GM12878 (cell line): ENCODE data around the gene TTC5. TPM values are rescaled to one million over a fixed set of nuclear protein-coding genes. Genes with fewer than 3 reads are reported as not detected.

Source experiments
- ATAC-seq: fragments of 200-7000 bp; cut with Tn5 transposase; 3 replicates; pipeline ENCODE4 v1.9.1; 2020; ENCODE audit warnings: mild to moderate bottlenecking, moderate library complexity
- Bru-seq: library from RNA; stranded (reverse); fragments of 400-500 nt; gene quantifications from one replicate; lab custom pipeline; 2021; lab: Mats Ljungman, UMichigan
- BruChase-seq, 2 experiments: library from RNA; stranded (reverse); fragments of 400-500 nt; gene quantifications; one replicate each; lab custom pipeline; 2021; lab: Mats Ljungman, UMichigan
- BruUV-seq: library from RNA; stranded (reverse); fragments of 400-500 nt; replicated peaks from 2 replicates; lab custom pipeline; 2021; lab: Mats Ljungman, UMichigan
- CTCF ChIA-PET: fragments of 300-600 bp; sonication (Branson Sonifier 250); formaldehyde crosslinking; extraction: SDS; loops from one replicate; lab custom pipeline; 2021; ENCODE audit warnings: inconsistent platforms; lab: Yijun Ruan, JAX
- POLR2A ChIA-PET: fragments of 350-600 bp; formaldehyde crosslinking; extraction: SDS; loops from one replicate; lab custom pipeline; 2021; ENCODE audit warnings: inconsistent platforms; lab: Charles Lee
- RAD21 ChIA-PET: fragments of 300-600 bp; sonication (Branson Sonifier 250); formaldehyde crosslinking; loops from one replicate; lab custom pipeline; 2023; ENCODE audit warnings: antibody characterized with exemption; ENCODE audit not compliant: unreplicated experiment; lab: Charles Lee
- SMC1A ChIA-PET: fragments of 300-600 bp; sonication (Branson Sonifier 250); formaldehyde crosslinking; loops from one replicate; lab custom pipeline; 2023; ENCODE audit not compliant: unreplicated experiment, uncharacterized antibody; lab: Charles Lee
- DNase-seq: peaks from one replicate; pipeline ENCODE4 v3.0.0-alpha.2; 2011; ENCODE audit warnings: low read depth, low spot score
- FAIRE-seq: peaks from 3 replicates; lab custom pipeline; 2011; peaks lifted over from hg19 to GRCh38; lab: Jason Lieb, UNC
- H2AFZ ChIP-seq: 2 replicates; pipeline ENCODE4 v1.6.0; 2011; ENCODE audit warnings: low read depth, low read length, control low read depth; ENCODE audit not compliant: control insufficient read depth
- H3K27ac ChIP-seq: 2 replicates; pipeline ENCODE4 v1.5.1; 2011; ENCODE audit warnings: control low read depth; ENCODE audit not compliant: control insufficient read depth, insufficient read depth
- H3K27me3 ChIP-seq, 2 experiments: replicated peaks in 1 of 2; 2 replicates each; pipeline versions ENCODE4 v1.6.0 to v1.6.1; 2011; ENCODE audit warnings: low read length in 1 of 2; ENCODE audit not compliant: control insufficient read depth in 2 of 2, insufficient read depth in 2 of 2
- H3K36me3 ChIP-seq, 2 experiments: 2 replicates each; pipeline ENCODE4 v1.5.1; 2011; ENCODE audit warnings: low read length in 1 of 2; ENCODE audit not compliant: control insufficient read depth in 2 of 2, insufficient read depth in 2 of 2
- H3K4me1 ChIP-seq: 2 replicates; pipeline ENCODE4 v1.6.1; 2011; ENCODE audit warnings: mild to moderate bottlenecking, low read length, moderate library complexity, mixed read lengths; ENCODE audit not compliant: control insufficient read depth, insufficient read depth
- H3K4me2 ChIP-seq: 2 replicates; pipeline ENCODE4 v1.6.0; 2011; ENCODE audit warnings: control low read depth; ENCODE audit not compliant: control insufficient read depth, insufficient read depth
- H3K4me3 ChIP-seq: fragments of 200-600 bp; sonication (generic); 2 replicates; pipeline ENCODE4 v1.5.1; 2016
- H3K79me2 ChIP-seq: 2 replicates; pipeline ENCODE4 v1.6.0; 2011; ENCODE audit warnings: low read length; ENCODE audit not compliant: control insufficient read depth, insufficient read depth
- H3K9ac ChIP-seq: 2 replicates; pipeline ENCODE4 v1.8.0; 2011; ENCODE audit warnings: low read length, control low read depth, mixed read lengths; ENCODE audit not compliant: control insufficient read depth, insufficient read depth
- H3K9me3 ChIP-seq: replicated peaks from 3 replicates; pipeline ENCODE4 v1.5.1; 2011; ENCODE audit warnings: mild to moderate bottlenecking, low read length; ENCODE audit not compliant: control insufficient read depth, insufficient read depth
- H4K20me1 ChIP-seq: 2 replicates; pipeline ENCODE4 v1.6.0; 2011; ENCODE audit not compliant: control insufficient read depth, insufficient read depth
- ASH2L ChIP-seq: fragments of 300-600, 200-600 bp; sonication (generic); IDR thresholded peaks from 2 replicates; pipeline ENCODE4 v1.6.1; 2017; ENCODE audit warnings: low read depth, mild to moderate bottlenecking, borderline replicate concordance
- BCL3 ChIP-seq: IDR thresholded peaks from 2 replicates; pipeline ENCODE4 v1.6.1; 2011; ENCODE audit warnings: borderline replicate concordance, low read depth, mild to moderate bottlenecking, moderate library complexity, low read length; ENCODE audit not compliant: insufficient read depth, poor library complexity, severe bottlenecking
- BMI1 ChIP-seq: fragments of 450-650 bp; IDR thresholded peaks from 2 replicates; pipeline ENCODE4 v1.6.1; 2016; ENCODE audit warnings: mild to moderate bottlenecking, moderate library complexity, borderline replicate concordance
- EP300 ChIP-seq, 2 experiments: fragments of 150-350 bp in 1 of 2; IDR thresholded peaks; 2 replicates each; pipeline ENCODE4 v1.6.1; 2011 to 2012; ENCODE audit warnings: low read depth in 2 of 2, low read length in 2 of 2, borderline replicate concordance in 1 of 2, improper control_type of control experiment in 1 of 2, inconsistent platforms in 1 of 2; ENCODE audit not compliant: control insufficient read depth in 1 of 2
- FOXM1 ChIP-seq: IDR thresholded peaks from 2 replicates; pipeline ENCODE4 v1.6.1; 2012; ENCODE audit warnings: low read depth, mild to moderate bottlenecking, inconsistent platforms, low read length, moderate library complexity
- GABPA ChIP-seq: IDR thresholded peaks from 2 replicates; pipeline ENCODE4 v1.6.1; 2014; ENCODE audit warnings: antibody characterized with exemption, low read depth, mild to moderate bottlenecking, inconsistent platforms
- JUND ChIP-seq: IDR thresholded peaks from 2 replicates; pipeline ENCODE4 v1.6.1; 2012; ENCODE audit warnings: low read depth, mild to moderate bottlenecking, low read length, improper control_type of control experiment, moderate library complexity
- LARP7 ChIP-seq: fragments of 450-650 bp; IDR thresholded peaks from 2 replicates; pipeline ENCODE4 v1.6.1; 2017; ENCODE audit warnings: mild to moderate bottlenecking
- MXI1 ChIP-seq: fragments of 150-350 bp; IDR thresholded peaks from 2 replicates; pipeline ENCODE4 v1.6.1; 2011; ENCODE audit warnings: low read depth, mild to moderate bottlenecking, inconsistent platforms, low read length, improper control_type of control experiment
- PAX5 ChIP-seq: IDR thresholded peaks from 2 replicates; pipeline ENCODE4 v1.6.1; 2011; ENCODE audit warnings: low read depth, low read length, borderline replicate concordance
- PKNOX1 ChIP-seq: fragments of 450-650 bp; IDR thresholded peaks from 2 replicates; pipeline ENCODE4 v1.6.1; 2016; ENCODE audit warnings: mild to moderate bottlenecking
- TAF1 ChIP-seq: IDR thresholded peaks from 2 replicates; pipeline ENCODE4 v1.6.1; 2011; ENCODE audit warnings: mild to moderate bottlenecking, low read depth, low read length, borderline replicate concordance
- YY1 ChIP-seq: IDR thresholded peaks from 2 replicates; pipeline ENCODE4 v1.6.1; 2011; ENCODE audit warnings: low read depth, mild to moderate bottlenecking, low read length
- WGBS: methylation state at CpG from one replicate; pipeline ENCODE4 v1.1.6; 2016; ENCODE audit warnings: low lambda C conversion rate; ENCODE audit not compliant: insufficient replicate concordance, insufficient coverage; ENCODE audit errors: missing lambda C conversion rate; 5-methylcytosine and 5-hydroxymethylcytosine counted together
- in situ Hi-C: fragments of 300-500 bp; cut with MboI; formaldehyde crosslinking; loops from 9 replicates; pipeline ENCODE4 v1.14.3; 2018; ENCODE audit warnings: mixed read lengths
- intact Hi-C: fragments of 100-400 bp; cut with micrococcal nuclease; formaldehyde crosslinking; loops from one replicate; pipeline ENCODE4 v1.14.2; 2022; ENCODE audit not compliant: unreplicated experiment
- long read RNA-seq, 2 experiments: library from polyadenylated mRNA; unstranded; transcript quantifications; one replicate each; pipeline ENCODE4 v2.0.0, GENCODE V29; 2019 to 2020
- polyA minus RNA-seq, 3 experiments: library from RNA; depleted of rRNA, polyadenylated mRNA; stranded (reverse); fragments of >200 nt; gene quantifications; 2 replicates each; pipeline ENCODE4 v1.2.3, GENCODE V29; 2011
- polyA plus RNA-seq, 11 experiments: library from polyadenylated mRNA; depleted of rRNA in 4 of 11; unstranded in 6 of 11; stranded (reverse) in 5 of 11; fragments of >200 nt; fragmentation: Nextera tagmentation in 4 of 11; fragmentation: Illumina TruSeq in 1 of 11; extraction: Ambion mirVana in 4 of 11; extraction: Trizol in 1 of 11; gene quantifications; 1 replicate in 1 of 11; 2 replicates in 10 of 11; pipeline versions ENCODE4 v1.2.1 to v1.2.3, GENCODE V29; 2011 to 2016; ENCODE audit warnings: inconsistent platforms in 2 of 11, missing spikeins in 2 of 11, low read depth in 1 of 11
- total RNA-seq, 4 experiments: library from RNA; depleted of rRNA in 3 of 4; stranded (reverse); fragments of >200 nt in 3 of 4; fragmentation: Illumina TruSeq in 1 of 4; extraction: Trizol in 1 of 4; gene quantifications; 2 replicates each; pipeline versions ENCODE4 v1.2.1 to v1.2.3, GENCODE V29; 2013 to 2021

Gene TTC5
- total RNA-seq (2013; cell fraction: nucleolus; rRNA removed) = 41.2 and 48.1 TPM in 2 replicates
- total RNA-seq (2014; rRNA removed) (11.4 and 11.8 TPM in 2 replicates), total RNA-seq (2014; rRNA removed; fragmentation: Illumina TruSeq; extraction: Trizol) (15.3 and 15.7 TPM in 2 replicates), total RNA-seq (2021) (15.9 and 16.6 TPM in 2 replicates), polyA plus RNA-seq (2011; rRNA removed) (21.6 and 22.5 TPM in 2 replicates), polyA plus RNA-seq (2014; fragmentation: Illumina TruSeq; extraction: Trizol) (7.3 and 9.7 TPM in 2 replicates), polyA plus RNA-seq (2014; fragmentation: Nextera tagmentation; extraction: Ambion mirVana) (1 to 10 TPM; 6.9 to 7.6 TPM), polyA plus RNA-seq (2014; rRNA removed) (7.6 and 8.0 TPM in 2 replicates), polyA plus RNA-seq (2016; fragmentation: Nextera tagmentation; extraction: Ambion mirVana) (10 to 100 TPM; 20.9 to 21.3 TPM), polyA minus RNA-seq (2011; rRNA and poly(A)+ RNA removed) (23.3 and 24.0 TPM in 2 replicates), Bru-seq, nascent RNA (percentile 72 among the genes with signal in this experiment), BruChase-seq, experiment 1, labeled RNA remaining after a 6-hour chase (percentile 67 among the genes with signal in this experiment), BruChase-seq, experiment 2, labeled RNA remaining after a 2-hour chase (percentile 72 among the genes with signal in this experiment)
- 3.9 TPM for polyA plus RNA-seq (2011; ENCODE audit: low read depth)
- 10.0 and 12.3 TPM in 2 replicates for polyA plus RNA-seq (2011; cell fraction: cytosol; rRNA removed)
- polyA plus RNA-seq (2011; cell fraction: nucleus; rRNA removed) = 14.1 and 15.1 TPM in 2 replicates
- 5.0 and 10.2 TPM in 2 replicates for polyA plus RNA-seq (2012)
- polyA minus RNA-seq (2011; cell fraction: cytosol; rRNA and poly(A)+ RNA removed) = 6.1 and 8.8 TPM in 2 replicates
- polyA minus RNA-seq (2011; cell fraction: nucleus; rRNA and poly(A)+ RNA removed) = 17.2 and 23.4 TPM in 2 replicates
- long read RNA-seq, experiment 1, full-length matches to known transcripts = 26 of 30 reads
- long read RNA-seq, experiment 1, partial matches to known transcripts = 1 of 30 reads
- long read RNA-seq, experiment 1, other reads (novel, unspliced or antisense) = 3 of 30 reads
- long read RNA-seq, experiment 2, full-length matches to known transcripts = 116 of 128 reads
- long read RNA-seq, experiment 2, partial matches to known transcripts = 5 of 128 reads
- long read RNA-seq, experiment 2, other reads (novel, unspliced or antisense) = 7 of 128 reads

- ChIA-PET RAD21 (interaction anchor here (1.3 kb wide), 1 partner anchor 23 kb away, joined by 3 read pairs; no protein-coding TSS in a partner anchor), CTCF (interaction anchor here (0.6 to 2.2 kb wide), 7 partner anchors 10 to 771 kb away, joined by 3 to 12 read pairs (median 4); no protein-coding TSS in a partner anchor), POLR2A (interaction anchor here (0.5 to 0.6 kb wide), 2 partner anchors 37 to 103 kb away, joined by 3 to 4 read pairs; no protein-coding TSS in a partner anchor), SMC1A (interaction anchor here (0.6 to 1.5 kb wide), 3 partner anchors 19 to 22 kb away, joined by 3 read pairs; no protein-coding TSS in a partner anchor)
- H3K36me3 ChIP-seq = peaks cover 0 to 2% of the 10 kb centered on the region in 2 experiments; a peak in 1 of 4 replicates
- FAIRE-seq (peak; percentile 89), DNase-seq (peak; percentile 70), ATAC-seq (peak; percentile 95)
- H2AFZ ChIP-seq = peak within 1 kb of the TSS; percentile 52
- H3K9ac ChIP-seq = peak within 1 kb of the TSS; percentile 64
- no peak within 1 kb of the TSS for H3K27ac ChIP-seq
- H3K4me2 ChIP-seq = peak within 1 kb of the TSS; percentile 91
- peaks cover 5% of the 10 kb centered on the region for H3K79me2 ChIP-seq
- WGBS = 2% methylated on average over 27 of the region's 27 CpGs
- H3K9me3 ChIP-seq = no peaks in the 10 kb centered on the region
- H3K27me3 ChIP-seq = no peaks in the 10 kb centered on the region
- peak within 1 kb of the TSS; percentile 74 for H3K4me3 ChIP-seq
- intact Hi-C loops (no loop called here), in situ Hi-C loops (no loop called here)
- 0 out of 2 replicates have a peak, but pooled peaks cover 3% of the 10 kb centered on the region for H3K4me1 ChIP-seq
- BruUV-seq = TSS peak; percentile 84
- no peaks in the 10 kb centered on the region for H4K20me1 ChIP-seq
- no peak for TF ChIP-seq GABPA
- TF ChIP-seq BCL3 = no peak
- TF ChIP-seq YY1 = peak; percentile 94
- TF ChIP-seq FOXM1 = peak; percentile 60
- no peak for TF ChIP-seq LARP7
- TF ChIP-seq BMI1 = peak; percentile 80
- peak; percentile 98 for TF ChIP-seq ASH2L
- TF ChIP-seq EP300 (IDR thresholded peaks at IDR 0.05; ENCODE audit: borderline replicate concordance in 1 of 2, control insufficient read depth in 1 of 2, low read depth in 2 of 2, low read length in 2 of 2) = peak in 1 of 2 experiments; percentile 43; a peak in 2 of 4 replicates
- TF ChIP-seq PAX5 = 0 out of 2 replicates have a peak, but pooled peaks have one; percentile 31
- TF ChIP-seq TAF1 = peak; percentile 72; the same call in 1 of the 2 replicates
- TF ChIP-seq JUND = 0 out of 2 replicates have a peak, but pooled peaks have one; percentile 5
- TF ChIP-seq PKNOX1 = no peak
- TF ChIP-seq MXI1 = peak; percentile 65
Observed at GRCh38 chr14:20305265-20306078, at the start of gene TTC5. TTC5 (minus strand) TSS chr14:20305951; CDS start chr14:20305937, 14 bp downstream.
